ENCODE results near the gene GLRX5. TPM values are rescaled to one million over a fixed set of nuclear protein-coding genes. Genes with fewer than 3 reads are reported as not detected.

The GLRX5 gene
- total RNA-seq, 2 experiments from 2014 or later, result 36.4 to 48.5 TPM

DNA sequence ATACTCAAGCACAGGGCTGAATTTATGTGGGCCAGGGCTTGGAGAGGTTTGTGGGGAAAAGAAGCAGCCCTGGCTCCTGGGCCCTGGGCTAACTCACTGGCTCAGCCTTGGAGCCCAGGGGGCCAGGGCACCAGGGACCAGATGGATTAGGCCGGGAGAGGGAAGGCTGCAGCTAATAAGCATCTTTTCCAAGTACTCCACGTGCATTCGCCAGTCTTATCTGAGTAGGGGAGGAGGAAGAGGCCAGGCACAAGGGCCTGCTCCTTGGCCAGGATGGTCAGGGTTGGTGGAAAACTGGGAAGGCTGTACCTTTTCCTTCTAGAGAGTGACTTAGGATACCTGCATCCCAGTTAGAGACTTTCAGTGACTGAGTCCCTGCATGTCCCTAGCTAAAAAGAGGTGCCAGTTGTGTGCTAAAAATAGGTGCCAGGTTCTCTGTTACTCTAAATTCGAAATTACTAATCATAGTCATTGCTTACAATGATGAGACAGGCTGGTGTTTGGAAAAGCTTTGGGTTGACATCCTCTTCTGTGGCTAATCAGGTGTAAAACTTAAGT lies 1.3 kb downstream of the GLRX5 start:
- H3K36me3 Mint-ChIP-seq, result peaks cover 14% of the 10 kb centered on the region
- no peak for DNase-seq
- peak overlapping the region; percentile 94 for H3K4me3 Mint-ChIP-seq
- CTCF ChIA-PET, result interaction anchor here (1.3 to 5.1 kb wide), 5 partner anchors 11 to 109 kb away, joined by 3 to 40 read pairs (median 4); no protein-coding TSS in a partner anchor
- ATAC-seq, result no peak
- peaks cover 63% of the 10 kb centered on the region for H3K4me1 Mint-ChIP-seq
- no peaks in the 10 kb centered on the region for H3K9me3 Mint-ChIP-seq (ENCODE audit: low read depth)
- peak overlapping the region; percentile 83 for H3K27ac Mint-ChIP-seq
- H3K27me3 Mint-ChIP-seq, result no peaks in the 10 kb centered on the region

GRCh38 chr14:95536671-95537070 lies 1.8 kb downstream of the GLRX5 start:
- Mint-ChIP-seq H3K36me3 (peaks cover 10% of the 10 kb centered on the region), H3K4me1 (peaks cover 58% of the 10 kb centered on the region), H3K9me3 (ENCODE audit: low read depth) (no peaks in the 10 kb centered on the region), H3K27ac (no peak overlapping the region), H3K27me3 (no peaks in the 10 kb centered on the region), H3K4me3 (peak overlapping the region; percentile 94)
- no peak for ATAC-seq
- CTCF ChIA-PET, result interaction anchor here (1.3 to 5.1 kb wide), 5 partner anchors 12 to 110 kb away, joined by 3 to 40 read pairs (median 4); no protein-coding TSS in a partner anchor
- DNase-seq, result no peak

GRCh38 chr14:95537298-95538089 lies 2.6 kb downstream of the GLRX5 start:
- Mint-ChIP-seq H3K27me3 (no peaks in the 10 kb centered on the region), H3K4me1 (peaks cover 51% of the 10 kb centered on the region), H3K4me3 (peak overlapping the region; percentile 22), H3K9me3 (ENCODE audit: low read depth) (no peaks in the 10 kb centered on the region), H3K36me3 (peaks cover 5% of the 10 kb centered on the region), H3K27ac (no peak overlapping the region)
- ATAC-seq (no peak), DNase-seq (no peak)
- CTCF ChIA-PET, result interaction anchor here (1.3 to 5.1 kb wide), 5 partner anchors 13 to 111 kb away, joined by 3 to 40 read pairs (median 6); no protein-coding TSS in a partner anchor

GRCh38 chr14:95538801-95539509 lies 4.1 kb downstream of the GLRX5 start:
- ATAC-seq (no peak), DNase-seq (no peak)
- Mint-ChIP-seq H3K36me3 (peaks cover 1% of the 10 kb centered on the region), H3K4me1 (peaks cover 41% of the 10 kb centered on the region), H3K4me3 (no peak overlapping the region), H3K27me3 (no peaks in the 10 kb centered on the region), H3K9me3 (ENCODE audit: low read depth) (no peaks in the 10 kb centered on the region), H3K27ac (no peak overlapping the region)
- CTCF ChIA-PET, result interaction anchor here (1.4 to 1.8 kb wide), 3 partner anchors 87 to 112 kb away, joined by 3 to 6 read pairs (median 6); no protein-coding TSS in a partner anchor

GRCh38 chr14:95540236-95540855 lies 5.5 kb downstream of the GLRX5 start:
- no peak for ATAC-seq
- CTCF ChIA-PET, result interaction anchor here (0.5 to 1.1 kb wide), 2 partner anchors 19 to 98 kb away, joined by 3 read pairs; no protein-coding TSS in a partner anchor
- no peak overlapping the region for H3K4me3 Mint-ChIP-seq

DNA sequence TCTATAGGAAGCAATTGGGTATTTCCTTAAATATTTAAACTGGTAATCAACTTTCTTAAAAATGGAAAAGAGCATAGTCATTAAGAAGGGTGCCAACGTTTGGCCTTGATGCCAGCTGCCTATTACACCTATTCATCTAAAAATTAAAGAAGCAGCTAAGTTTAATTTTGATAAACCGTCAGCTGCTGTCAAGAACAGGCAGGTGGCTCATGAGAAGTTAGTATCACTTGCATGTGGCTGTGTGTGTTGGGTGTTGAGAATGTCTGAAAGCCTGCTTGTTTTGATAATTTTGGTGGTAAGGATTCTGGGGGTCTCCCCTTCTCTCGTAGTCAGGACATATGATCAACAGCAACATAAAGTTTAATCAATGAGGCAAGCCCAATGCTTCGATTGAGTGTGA lies 6.5 kb downstream of the GLRX5 start:
- Mint-ChIP-seq H3K4me1 (peaks cover 31% of the 10 kb centered on the region), H3K27me3 (no peaks in the 10 kb centered on the region), H3K9me3 (ENCODE audit: low read depth) (no peaks in the 10 kb centered on the region), H3K36me3 (peaks cover 3% of the 10 kb centered on the region), H3K4me3 (no peak overlapping the region), H3K27ac (peak overlapping the region; percentile 13)
- CTCF ChIA-PET, result no interaction called here
- DNase-seq (no peak), ATAC-seq (no peak)

More at GRCh38 chr14:95540236-95540855, 5.5 kb downstream of the GLRX5 start:
- DNase-seq, result no peak
- no peak overlapping the region for H3K27ac Mint-ChIP-seq
- H3K9me3 Mint-ChIP-seq (ENCODE audit: low read depth), result no peaks in the 10 kb centered on the region
- peaks cover 4% of the 10 kb centered on the region for H3K36me3 Mint-ChIP-seq
- H3K27me3 Mint-ChIP-seq, result no peaks in the 10 kb centered on the region
- H3K4me1 Mint-ChIP-seq, result peaks cover 41% of the 10 kb centered on the region

- CTCF ChIA-PET, result no interaction called here
- no peak for ATAC-seq
- no peak overlapping the region for H3K27ac Mint-ChIP-seq
- peaks cover 23% of the 10 kb centered on the region for H3K4me1 Mint-ChIP-seq
- no peaks in the 10 kb centered on the region for H3K9me3 Mint-ChIP-seq (ENCODE audit: low read depth)
- no peak overlapping the region for H3K4me3 Mint-ChIP-seq
- DNase-seq, result no peak
- H3K27me3 Mint-ChIP-seq, result no peaks in the 10 kb centered on the region
- H3K36me3 Mint-ChIP-seq, result peaks cover 3% of the 10 kb centered on the region
Observed at GRCh38 chr14:95541932-95542930, 7.4 kb downstream of the GLRX5 start.

- ATAC-seq (no peak), DNase-seq (no peak)
- no peaks in the 10 kb centered on the region for H3K9me3 Mint-ChIP-seq (ENCODE audit: low read depth)
- no peaks in the 10 kb centered on the region for H3K27me3 Mint-ChIP-seq
- H3K4me1 Mint-ChIP-seq, result peaks cover 17% of the 10 kb centered on the region
- no peak overlapping the region for H3K27ac Mint-ChIP-seq
- H3K4me3 Mint-ChIP-seq, result no peak overlapping the region
- CTCF ChIA-PET, result no interaction called here
- H3K36me3 Mint-ChIP-seq, result peaks cover 3% of the 10 kb centered on the region
Observed at GRCh38 chr14:95543021-95543420, 8.2 kb downstream of the GLRX5 start.

GRCh38 chr14:95544588-95544987 lies 9.7 kb downstream of the GLRX5 start:
- Mint-ChIP-seq H3K27ac (no peak overlapping the region), H3K4me1 (peaks cover 8% of the 10 kb centered on the region), H3K27me3 (no peaks in the 10 kb centered on the region), H3K9me3 (ENCODE audit: low read depth) (no peaks in the 10 kb centered on the region), H3K36me3 (peaks cover 3% of the 10 kb centered on the region), H3K4me3 (no peak overlapping the region)
- CTCF ChIA-PET, result interaction anchor here (1.4 kb wide), 1 partner anchor 10 kb away, joined by 4 read pairs; the partner anchor contains the start of gene GLRX5
- ATAC-seq, result no peak
- DNase-seq, result no peak

GRCh38 chr14:95545515-95546168 lies 10.8 kb downstream of the GLRX5 start:
- Mint-ChIP-seq H3K27ac (no peak overlapping the region), H3K4me3 (no peak overlapping the region), H3K9me3 (ENCODE audit: low read depth) (no peaks in the 10 kb centered on the region), H3K36me3 (peaks cover 3% of the 10 kb centered on the region), H3K27me3 (no peaks in the 10 kb centered on the region), H3K4me1 (peaks cover 2% of the 10 kb centered on the region)
- no peak for DNase-seq
- CTCF ChIA-PET, result no interaction called here
- no peak for ATAC-seq

GRCh38 chr14:95547272-95547625 lies 12.4 kb downstream of the GLRX5 start:
- Mint-ChIP-seq H3K27me3 (no peaks in the 10 kb centered on the region), H3K9me3 (ENCODE audit: low read depth) (no peaks in the 10 kb centered on the region), H3K4me3 (no peak overlapping the region), H3K4me1 (no peaks in the 10 kb centered on the region), H3K36me3 (peaks cover 3% of the 10 kb centered on the region), H3K27ac (no peak overlapping the region)
- ATAC-seq, result no peak
- CTCF ChIA-PET, result interaction anchor here (1.5 to 1.6 kb wide), 2 partner anchors 10 to 13 kb away, joined by 3 to 5 read pairs; no protein-coding TSS in a partner anchor
- no peak for DNase-seq

Measured in activated CD8-positive, alpha-beta memory T cell treated with anti-CD3 and anti-CD28 coated beads, Interleukin-2, amount 10 ng/mL, durations not matched to agents 7 days and 5 days (primary cell).